DMS 273 (cell line): ENCODE results near the gene HESX1.

Source experiments
- DNase-seq: peaks from one replicate; lab custom pipeline; 2025; ENCODE audit not compliant: unreplicated experiment; lab: John Stamatoyannopoulos, UW

HESX1 gene

GRCh38 chr3:57169108-57169507 is 30.7 kb downstream of the HESX1 start:
- DNase-seq, result no peak

GRCh38 chr3:57168151-57168550 is 31.6 kb downstream of the HESX1 start:
- no peak for DNase-seq

GRCh38 chr3:57166660-57167059 is 33.1 kb downstream of the HESX1 start:
- no peak for DNase-seq

- DNase-seq, result no peak
Measured at GRCh38 chr3:57165641-57166040, 34.1 kb downstream of the HESX1 start.

GRCh38 chr3:57164657-57165573 is 34.9 kb downstream of the HESX1 start, which contains the start of gene IL17RD:
TSS of gene IL17RD (minus strand) at chr3:57165353. CDS start at chr3:57165286, 67 bp downstream.
- DNase-seq, result peak; percentile 85

- DNase-seq, result peak; percentile 53
Measured at GRCh38 chr3:57164217-57164656, 35.5 kb downstream of the HESX1 start.

GRCh38 chr3:57163751-57164150 is 36.0 kb downstream of the HESX1 start:
- DNase-seq, result no peak

GRCh38 chr3:57161915-57162314 is 37.9 kb downstream of the HESX1 start:
- peak; percentile 18 for DNase-seq

GRCh38 chr3:57160765-57161538 is 38.8 kb downstream of the HESX1 start:
- DNase-seq, result peak; percentile 64

GRCh38 chr3:57160076-57160764 is 39.6 kb downstream of the HESX1 start:
- DNase-seq, result no peak

- no peak for DNase-seq
Measured at GRCh38 chr3:57158813-57159738, 40.7 kb downstream of the HESX1 start.

- peak; percentile 13 for DNase-seq
Measured at GRCh38 chr3:57158325-57158724, 41.5 kb downstream of the HESX1 start.

- peak; percentile 41 for DNase-seq
Measured at GRCh38 chr3:57157545-57157944, 42.2 kb downstream of the HESX1 start.

GRCh38 chr3:57155310-57155643 is 44.5 kb downstream of the HESX1 start:
- no peak for DNase-seq

GRCh38 chr3:57154470-57155309 is 45.1 kb downstream of the HESX1 start:
- no peak for DNase-seq

- no peak for DNase-seq
Measured at GRCh38 chr3:57152151-57153143, 47.3 kb downstream of the HESX1 start.

- DNase-seq, result no peak
Measured at GRCh38 chr3:57151749-57152148, 48.0 kb downstream of the HESX1 start.

GRCh38 chr3:57151021-57151449 is 48.7 kb downstream of the HESX1 start:
- no peak for DNase-seq
